Measurements from ENCODE around the gene RASGEF1B. TPM values are rescaled to one million over a fixed set of nuclear protein-coding genes. Genes with fewer than 3 reads are reported as not detected.
A peak's percentile ranks its signal among the peaks of the same experiment; 100 is the strongest.

The RASGEF1B gene
- total RNA-seq, 1 donor from 2014 or later: 5.5 TPM

DNA sequence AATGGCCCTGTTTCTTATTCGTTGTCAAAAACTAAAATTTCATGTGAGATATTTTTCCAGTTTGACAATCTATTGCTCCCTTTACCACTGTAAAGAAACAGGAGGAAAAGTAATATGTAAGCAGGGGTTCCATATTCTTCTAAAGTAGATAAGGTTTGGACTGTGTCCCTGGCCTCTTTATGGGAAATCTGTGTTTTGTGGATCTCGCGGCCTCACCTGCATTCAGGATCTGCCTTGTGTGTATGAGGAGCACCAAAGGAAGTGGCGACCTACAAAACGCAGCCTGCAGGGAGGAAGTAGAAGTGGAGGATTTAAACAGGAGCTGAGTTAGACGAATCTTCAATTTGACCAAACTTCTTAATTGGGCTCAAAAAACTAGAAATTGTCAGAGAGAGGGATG, 67.0 kb downstream of the RASGEF1B start:
- Mint-ChIP-seq H3K9me3 (no peaks in the 10 kb centered on the region), H3K4me3 (no peak overlapping the region), H3K36me3 (ENCODE audit: low read depth) (no peaks in the 10 kb centered on the region), H3K27ac (no peak overlapping the region), H3K4me1 (peaks cover 3% of the 10 kb centered on the region), H3K27me3 (no peaks in the 10 kb centered on the region)
- intact Hi-C loops (cut with micrococcal nuclease): loop anchor here (5.0 to 10.0 kb wide), 3 partner anchors 508 to 960 kb away; no protein-coding TSS in a partner anchor
- no peak for DNase-seq

- H3K27me3 Mint-ChIP-seq: no peaks in the 10 kb centered on the region
- no peaks in the 10 kb centered on the region for H3K36me3 Mint-ChIP-seq (ENCODE audit: low read depth)
- intact Hi-C loops (cut with micrococcal nuclease): loop anchor here (10.0 kb wide), 1 partner anchor 961 kb away; no protein-coding TSS in a partner anchor
- H3K9me3 Mint-ChIP-seq: no peaks in the 10 kb centered on the region
- no peak for DNase-seq
- H3K4me3 Mint-ChIP-seq: no peak overlapping the region
- no peak overlapping the region for H3K27ac Mint-ChIP-seq
- H3K4me1 Mint-ChIP-seq: peaks cover 3% of the 10 kb centered on the region
These were observed 67.4 kb downstream of the RASGEF1B start for GRCh38 chr4:81404294-81404693.

DNA sequence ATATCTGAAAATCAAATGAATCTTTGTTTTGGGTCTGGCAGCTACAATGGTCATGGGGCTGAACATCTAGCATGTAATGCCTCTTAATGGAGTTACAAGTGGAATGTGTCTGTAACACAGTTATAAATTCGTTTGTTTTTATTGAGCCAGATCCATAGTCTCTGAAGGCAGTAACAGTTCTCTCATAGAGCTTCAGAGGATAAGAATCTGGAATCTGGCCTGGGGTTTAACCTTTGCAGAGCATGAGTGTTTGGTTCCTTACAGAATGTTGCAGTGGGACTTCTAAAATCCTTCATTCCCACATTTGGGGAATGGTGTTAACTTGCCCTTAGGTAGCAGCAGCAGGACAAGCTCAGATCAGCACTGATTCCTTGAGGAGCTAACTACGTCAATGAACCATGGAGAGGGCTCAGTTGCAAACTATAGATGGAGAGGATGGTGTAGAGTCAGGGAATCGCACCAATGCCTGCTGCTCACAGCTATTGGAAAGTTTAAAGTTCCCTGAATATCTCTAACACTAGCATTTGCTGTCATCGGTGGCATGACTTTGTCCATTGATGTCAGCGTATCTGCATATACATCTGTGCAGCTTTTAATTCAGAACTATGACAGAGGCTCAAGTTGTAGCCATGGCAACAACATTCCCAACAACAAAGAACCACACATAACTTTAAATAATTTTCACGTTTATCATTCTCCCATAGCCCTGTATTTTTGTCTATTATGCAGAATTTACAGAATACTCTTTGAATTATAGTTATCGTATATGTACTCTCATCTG, 72.2 kb downstream of the RASGEF1B start:
- no peak for DNase-seq
- intact Hi-C loops (cut with micrococcal nuclease): loop anchor here (10.0 kb wide), 1 partner anchor 965 kb away; no protein-coding TSS in a partner anchor

DNA sequence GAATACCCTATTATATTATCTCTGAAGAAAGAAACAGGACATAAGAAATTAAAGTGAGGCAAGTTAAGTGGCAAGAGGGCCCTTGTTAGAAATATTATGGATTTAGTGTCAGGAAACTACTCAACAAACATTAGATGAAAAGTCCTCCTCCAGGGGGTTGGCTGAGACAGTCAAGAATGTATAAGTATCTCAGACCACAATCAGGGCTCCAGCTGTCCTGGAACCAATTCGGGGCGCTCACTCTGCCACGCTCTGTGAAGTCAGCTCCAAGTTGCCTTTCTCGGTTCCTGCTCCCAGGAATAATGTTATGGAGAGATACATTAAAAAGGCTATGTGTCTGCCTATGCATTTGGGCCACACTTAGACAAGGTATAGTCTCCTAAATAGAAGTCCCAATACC, 73.3 kb downstream of the RASGEF1B start:
- Mint-ChIP-seq H3K27me3 (no peaks in the 10 kb centered on the region), H3K4me3 (no peak overlapping the region), H3K36me3 (ENCODE audit: low read depth) (no peaks in the 10 kb centered on the region), H3K4me1 (no peaks in the 10 kb centered on the region), H3K27ac (no peak overlapping the region), H3K9me3 (no peaks in the 10 kb centered on the region)
- intact Hi-C loops (cut with micrococcal nuclease): no loop called here
- no peak for DNase-seq

More for the DNA sequence above, 72.2 kb downstream of the RASGEF1B start:
- Mint-ChIP-seq H3K4me1 (no peaks in the 10 kb centered on the region), H3K36me3 (ENCODE audit: low read depth) (no peaks in the 10 kb centered on the region), H3K27ac (no peak overlapping the region), H3K4me3 (no peak overlapping the region), H3K9me3 (no peaks in the 10 kb centered on the region), H3K27me3 (no peaks in the 10 kb centered on the region)

- intact Hi-C loops (cut with micrococcal nuclease): no loop called here
These were observed 74.1 kb downstream of the RASGEF1B start for GRCh38 chr4:81397635-81398034.

DNA sequence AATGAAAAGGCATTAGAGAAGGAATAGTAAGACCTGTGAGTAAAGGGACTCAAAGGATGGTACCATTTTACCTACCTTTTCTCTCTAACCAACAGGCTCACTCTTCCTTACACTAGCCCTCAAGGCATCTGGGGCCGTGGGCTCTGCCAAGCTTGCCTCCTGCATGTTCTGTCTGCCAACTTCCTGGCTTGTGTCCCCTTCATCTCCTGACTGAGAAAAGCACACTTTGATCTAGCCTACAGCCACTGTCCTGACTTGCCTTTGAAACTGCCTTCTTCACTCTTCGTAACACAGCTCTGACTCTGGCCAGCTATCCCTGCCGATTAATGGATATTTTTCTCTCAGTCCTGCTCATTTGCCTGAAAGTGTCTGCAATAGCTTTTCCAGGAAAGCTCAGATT, 76.5 kb downstream of the RASGEF1B start:
- no peaks in the 10 kb centered on the region for H3K36me3 Mint-ChIP-seq (ENCODE audit: low read depth)
- no peaks in the 10 kb centered on the region for H3K9me3 Mint-ChIP-seq
- intact Hi-C loops (cut with micrococcal nuclease): no loop called here
- no peaks in the 10 kb centered on the region for H3K4me1 Mint-ChIP-seq
- H3K27ac Mint-ChIP-seq: no peak overlapping the region
- H3K27me3 Mint-ChIP-seq: no peaks in the 10 kb centered on the region
- H3K4me3 Mint-ChIP-seq: no peak overlapping the region
- no peak for DNase-seq

More at GRCh38 chr4:81397635-81398034, 74.1 kb downstream of the RASGEF1B start:
- H3K27me3 Mint-ChIP-seq: no peaks in the 10 kb centered on the region
- H3K4me1 Mint-ChIP-seq: no peaks in the 10 kb centered on the region
- no peaks in the 10 kb centered on the region for H3K9me3 Mint-ChIP-seq
- no peak overlapping the region for H3K4me3 Mint-ChIP-seq
- DNase-seq: no peak
- no peak overlapping the region for H3K27ac Mint-ChIP-seq
- H3K36me3 Mint-ChIP-seq (ENCODE audit: low read depth): no peaks in the 10 kb centered on the region

GRCh38 chr4:81392164-81392563, 79.5 kb downstream of the RASGEF1B start:
- DNase-seq: no peak
- H3K4me3 Mint-ChIP-seq: no peak overlapping the region
- H3K36me3 Mint-ChIP-seq (ENCODE audit: low read depth): no peaks in the 10 kb centered on the region
- intact Hi-C loops (cut with micrococcal nuclease): no loop called here
- no peaks in the 10 kb centered on the region for H3K27me3 Mint-ChIP-seq
- no peaks in the 10 kb centered on the region for H3K9me3 Mint-ChIP-seq
- no peaks in the 10 kb centered on the region for H3K4me1 Mint-ChIP-seq
- no peak overlapping the region for H3K27ac Mint-ChIP-seq

- no peak overlapping the region for H3K27ac Mint-ChIP-seq
- no peaks in the 10 kb centered on the region for H3K4me1 Mint-ChIP-seq
- H3K9me3 Mint-ChIP-seq: peaks cover 9% of the 10 kb centered on the region
- no peak overlapping the region for H3K4me3 Mint-ChIP-seq
- intact Hi-C loops (cut with micrococcal nuclease): no loop called here
- H3K27me3 Mint-ChIP-seq: peaks cover 8% of the 10 kb centered on the region
- DNase-seq: no peak
- H3K36me3 Mint-ChIP-seq (ENCODE audit: low read depth): no peaks in the 10 kb centered on the region
These were observed 82.0 kb downstream of the RASGEF1B start for GRCh38 chr4:81389720-81390119.

DNA sequence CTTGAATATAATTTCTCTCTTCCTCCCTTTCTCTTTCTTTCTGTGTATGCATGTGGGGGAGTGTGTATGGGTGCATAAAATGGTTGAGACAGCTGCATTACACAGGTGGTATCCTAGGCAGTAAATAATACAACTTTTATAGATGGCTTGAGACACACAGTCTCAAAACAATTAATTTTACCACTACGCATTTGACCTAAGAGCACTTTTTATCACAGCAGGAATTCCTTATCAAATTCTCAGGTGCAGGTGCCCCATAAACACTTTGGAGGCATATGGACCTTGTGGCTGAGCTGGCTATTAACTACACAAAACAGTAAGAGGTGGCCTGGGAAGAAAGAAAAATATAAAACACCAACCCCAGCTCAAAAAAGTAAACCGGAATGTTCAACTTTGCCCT, 91.3 kb downstream of the RASGEF1B start:
- Mint-ChIP-seq H3K4me3 (no peak overlapping the region), H3K36me3 (ENCODE audit: low read depth) (no peaks in the 10 kb centered on the region), H3K9me3 (peaks cover 5% of the 10 kb centered on the region), H3K27me3 (peaks cover 19% of the 10 kb centered on the region), H3K27ac (no peak overlapping the region), H3K4me1 (no peaks in the 10 kb centered on the region)
- peak; percentile 16 for DNase-seq
- intact Hi-C loops (cut with micrococcal nuclease): no loop called here

DNA sequence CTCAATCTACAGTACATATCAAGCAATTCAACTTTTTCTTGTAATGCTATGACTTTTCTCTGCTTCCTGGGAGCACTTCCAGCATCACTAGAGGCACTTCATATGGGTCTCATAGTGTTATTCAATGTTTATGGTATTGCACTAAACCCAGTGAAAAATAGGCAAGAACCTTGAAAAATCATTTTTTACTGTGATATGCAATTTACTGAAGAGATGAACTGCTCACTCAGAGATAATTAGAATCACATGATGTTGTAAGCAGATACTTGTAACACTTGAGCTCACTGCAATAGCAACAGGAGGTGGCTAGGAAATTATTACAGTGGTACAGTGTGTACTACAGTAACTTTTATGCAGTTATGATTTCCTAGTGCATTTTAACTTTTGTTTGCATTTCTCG, 93.3 kb downstream of the RASGEF1B start:
- no peak overlapping the region for H3K4me3 Mint-ChIP-seq
- intact Hi-C loops (cut with micrococcal nuclease): no loop called here
- H3K4me1 Mint-ChIP-seq: no peaks in the 10 kb centered on the region
- H3K36me3 Mint-ChIP-seq (ENCODE audit: low read depth): no peaks in the 10 kb centered on the region
- DNase-seq: peak; percentile 37
- no peaks in the 10 kb centered on the region for H3K9me3 Mint-ChIP-seq
- no peak overlapping the region for H3K27ac Mint-ChIP-seq
- peaks cover 15% of the 10 kb centered on the region for H3K27me3 Mint-ChIP-seq

- no peak overlapping the region for H3K27ac Mint-ChIP-seq
- H3K36me3 Mint-ChIP-seq (ENCODE audit: low read depth): no peaks in the 10 kb centered on the region
- H3K4me3 Mint-ChIP-seq: no peak overlapping the region
- no peaks in the 10 kb centered on the region for H3K9me3 Mint-ChIP-seq
- no peaks in the 10 kb centered on the region for H3K4me1 Mint-ChIP-seq
- peak; percentile 19 for DNase-seq
- intact Hi-C loops (cut with micrococcal nuclease): no loop called here
- peaks cover 18% of the 10 kb centered on the region for H3K27me3 Mint-ChIP-seq
These were observed 94.5 kb downstream of the RASGEF1B start for GRCh38 chr4:81377191-81377590.

- Mint-ChIP-seq H3K4me3 (no peak overlapping the region), H3K36me3 (ENCODE audit: low read depth) (no peaks in the 10 kb centered on the region), H3K9me3 (no peaks in the 10 kb centered on the region), H3K27ac (no peak overlapping the region), H3K27me3 (peaks cover 18% of the 10 kb centered on the region), H3K4me1 (no peaks in the 10 kb centered on the region)
- DNase-seq: no peak
- intact Hi-C loops (cut with micrococcal nuclease): no loop called here
These were observed 95.0 kb downstream of the RASGEF1B start for GRCh38 chr4:81376720-81377119.

All from activated CD4-positive, alpha-beta T cell treated with anti-CD3 and anti-CD28 coated beads, Interleukin-2, amount 10 ng/mL, durations not matched to agents 24 days and 14 days (primary cell).